ENCODE results near the gene CHRNA9.

DNA sequence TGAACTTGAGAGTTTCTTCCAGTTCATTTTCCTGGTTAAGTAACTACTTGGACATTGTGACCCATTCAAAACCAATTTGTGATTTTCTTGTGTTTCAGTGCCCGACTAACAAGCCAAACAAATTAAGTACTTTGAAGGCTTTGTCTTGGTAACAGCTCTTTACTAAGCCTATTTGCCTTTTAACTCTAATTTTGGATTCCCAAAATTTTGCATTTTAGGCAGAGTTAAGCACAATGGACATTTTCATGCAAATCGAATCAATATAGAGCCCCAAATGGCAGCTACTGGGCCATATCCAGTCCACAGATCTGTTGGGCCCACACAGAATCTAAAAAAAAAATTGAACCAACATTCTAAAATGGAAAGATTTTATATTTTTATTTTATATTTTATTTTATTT is 31.4 kb upstream of the CHRNA9 start:
- TF ChIP-seq, protein P1, sequence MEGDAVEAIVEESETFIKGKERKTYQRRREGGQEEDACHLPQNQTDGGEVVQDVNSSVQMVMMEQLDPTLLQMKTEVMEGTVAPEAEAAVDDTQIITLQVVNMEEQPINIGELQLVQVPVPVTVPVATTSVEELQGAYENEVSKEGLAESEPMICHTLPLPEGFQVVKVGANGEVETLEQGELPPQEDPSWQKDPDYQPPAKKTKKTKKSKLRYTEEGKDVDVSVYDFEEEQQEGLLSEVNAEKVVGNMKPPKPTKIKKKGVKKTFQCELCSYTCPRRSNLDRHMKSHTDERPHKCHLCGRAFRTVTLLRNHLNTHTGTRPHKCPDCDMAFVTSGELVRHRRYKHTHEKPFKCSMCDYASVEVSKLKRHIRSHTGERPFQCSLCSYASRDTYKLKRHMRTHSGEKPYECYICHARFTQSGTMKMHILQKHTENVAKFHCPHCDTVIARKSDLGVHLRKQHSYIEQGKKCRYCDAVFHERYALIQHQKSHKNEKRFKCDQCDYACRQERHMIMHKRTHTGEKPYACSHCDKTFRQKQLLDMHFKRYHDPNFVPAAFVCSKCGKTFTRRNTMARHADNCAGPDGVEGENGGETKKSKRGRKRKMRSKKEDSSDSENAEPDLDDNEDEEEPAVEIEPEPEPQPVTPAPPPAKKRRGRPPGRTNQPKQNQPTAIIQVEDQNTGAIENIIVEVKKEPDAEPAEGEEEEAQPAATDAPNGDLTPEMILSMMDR (IDR thresholded peaks at IDR 0.05), result no peak
- TF ChIP-seq POLR2AphosphoS5 (IDR thresholded peaks at IDR 0.05; ENCODE audit: insufficient read depth in 1 of 2, low read depth in 1 of 2), result no peak
- TF ChIP-seq POLR2A (IDR thresholded peaks at IDR 0.05), result no peak

Data from vagina (tissue), 2 donors.